HepG2 (cell line): ENCODE measurements around the gene ADCY9. TPM values are rescaled to one million over a fixed set of nuclear protein-coding genes. Genes with fewer than 3 reads are reported as not detected.

Experiments used
- ATAC-seq: fragments of 200-7000 bp; cut with Tn5 transposase; 3 replicates; pipeline ENCODE4 v1.9.1; 2020; ENCODE audit warnings: mild to moderate bottlenecking, moderate library complexity
- BruUV-seq: library from RNA; stranded (reverse); fragments of 400-500 nt; replicated peaks from 2 replicates; lab custom pipeline; 2021; lab: Mats Ljungman, UMichigan
- CTCF ChIA-PET: fragments of 300-600 bp; formaldehyde crosslinking; extraction: SDS; loops from one replicate; lab custom pipeline; 2021; ENCODE audit warnings: low total read pairs, inconsistent platforms, low intra/inter-chr PET ratio; lab: Yijun Ruan, JAX
- POLR2A ChIA-PET: fragments of 350-600 bp; sonication (Branson Sonifier 250); formaldehyde crosslinking; loops from one replicate; lab custom pipeline; 2020; ENCODE audit warnings: antibody characterized with exemption, inconsistent platforms; lab: Yijun Ruan, JAX
- DNase-seq: peaks from one replicate; pipeline ENCODE4 v3.0.0-alpha.2; 2015; ENCODE audit warnings: low spot score
- FAIRE-seq: peaks from 3 replicates; lab custom pipeline; 2011; peaks lifted over from hg19 to GRCh38; lab: Jason Lieb, UNC
- H2AFZ ChIP-seq: one replicate; pipeline ENCODE4 v1.6.1; 2011; ENCODE audit warnings: low read length, inconsistent platforms
- H3K27ac ChIP-seq: fragments of 300-600 bp; 3 replicates; pipeline ENCODE4 v1.8.0; 2011; ENCODE audit warnings: mixed run types, mild to moderate bottlenecking, mixed read lengths, low read length, inconsistent platforms; ENCODE audit not compliant: insufficient read depth; ENCODE audit errors: extremely low read length
- H3K27me3 ChIP-seq, 2 experiments: fragments of 200-600 bp in 1 of 2; 2 replicates in 1 of 2; 3 replicates in 1 of 2; pipeline versions ENCODE4 v1.6.0 to v1.8.0; 2011; ENCODE audit warnings: low read length in 2 of 2, mild to moderate bottlenecking in 2 of 2, moderate library complexity in 2 of 2, inconsistent platforms in 1 of 2; ENCODE audit not compliant: insufficient read depth in 2 of 2, control insufficient read depth in 1 of 2
- H3K36me3 ChIP-seq, 2 experiments: fragments of 200-600 bp in 1 of 2; replicated peaks in 1 of 2; 2 replicates in 1 of 2; 3 replicates in 1 of 2; pipeline versions ENCODE4 v1.5.1 to v1.8.0; 2011; ENCODE audit warnings: low read length in 2 of 2, inconsistent platforms in 1 of 2; ENCODE audit not compliant: insufficient read depth in 2 of 2, control insufficient read depth in 1 of 2
- H3K4me1 ChIP-seq: 2 replicates; pipeline ENCODE4 v1.5.1; 2012; ENCODE audit warnings: low read length, inconsistent platforms; ENCODE audit not compliant: insufficient read depth
- H3K4me2 ChIP-seq: 2 replicates; pipeline ENCODE4 v1.6.0; 2011; ENCODE audit warnings: low read depth, low read length, inconsistent platforms
- H3K4me3 ChIP-seq, 3 experiments: fragments of 200-600 bp in 1 of 3; sonication (generic), shearing (Covaris generic) in 1 of 3; replicated peaks in 1 of 3; 2 replicates each; pipeline ENCODE4 v1.5.1; 2011 to 2016; ENCODE audit warnings: low read length in 3 of 3, inconsistent platforms in 2 of 3, low read depth in 2 of 3, mild to moderate bottlenecking in 2 of 3, control low read depth in 1 of 3, mixed read lengths in 1 of 3; ENCODE audit not compliant: insufficient read depth in 1 of 3
- H3K79me2 ChIP-seq: one replicate; pipeline ENCODE4 v1.6.1; 2011; ENCODE audit warnings: low read length, inconsistent platforms; ENCODE audit not compliant: insufficient read depth
- H3K9ac ChIP-seq: 2 replicates; pipeline ENCODE4 v1.6.0; 2011; ENCODE audit warnings: mild to moderate bottlenecking, low read depth, low read length, inconsistent platforms; ENCODE audit not compliant: insufficient read depth
- H3K9me3 ChIP-seq: 2 replicates; pipeline ENCODE4 v1.5.1; 2012; ENCODE audit warnings: mild to moderate bottlenecking, low read length
- H4K20me1 ChIP-seq: 2 replicates; pipeline ENCODE4 v1.6.0; 2011; ENCODE audit warnings: inconsistent platforms, mild to moderate bottlenecking, low read length, moderate library complexity; ENCODE audit not compliant: insufficient read depth
- ETV6 ChIP-seq: sonication (generic); formaldehyde crosslinking; conservative IDR thresholded peaks from 2 replicates; pipeline ENCODE4 v1.4.0; 2020; ENCODE audit warnings: missing genetic modification reagents
- PAX8 ChIP-seq: sonication (generic); formaldehyde crosslinking; IDR thresholded peaks from 2 replicates; pipeline ENCODE4 v1.8.0; 2022; ENCODE audit warnings: mild to moderate bottlenecking, missing genetic modification reagents, borderline replicate concordance
- SRY ChIP-seq: sonication (generic); formaldehyde crosslinking; IDR thresholded peaks from 2 replicates; pipeline ENCODE4 v1.8.0; 2022; ENCODE audit warnings: mild to moderate bottlenecking, missing genetic modification reagents
- ZNF747 ChIP-seq: sonication (generic); formaldehyde crosslinking; IDR thresholded peaks from 2 replicates; pipeline ENCODE4 v1.8.1; 2023; ENCODE audit warnings: missing genetic modification reagents, mild to moderate bottlenecking, borderline replicate concordance
- WGBS: methylation state at CpG from one replicate; pipeline ENCODE4 v1.1.6; 2017; ENCODE audit warnings: low lambda C conversion rate; 5-methylcytosine and 5-hydroxymethylcytosine counted together
- in situ Hi-C: cut with HindIII; loops from 2 replicates; pipeline ENCODE4 v1.10.0; 2017; ENCODE audit warnings: low pct_unique_long_range_greater_than_20kb; ENCODE audit not compliant: extremely low pct_ligation_motif_present
- intact Hi-C: fragments of 100-400 bp; cut with micrococcal nuclease; formaldehyde crosslinking; loops from one replicate; pipeline ENCODE4 v1.10.0; 2022; ENCODE audit not compliant: unreplicated experiment
- polyA plus RNA-seq, 8 experiments: library from polyadenylated mRNA; depleted of rRNA in 3 of 8; stranded (reverse) in 7 of 8; unstranded in 1 of 8; fragments of >200 nt; fragmentation: Illumina TruSeq in 4 of 8; extraction: Trizol in 4 of 8; gene quantifications; 2 replicates each; pipeline versions ENCODE4 v1.2.1 to v1.2.3, GENCODE V29; 2011 to 2016; ENCODE audit warnings: low read depth in 4 of 8, missing spikeins in 1 of 8, mixed read lengths in 1 of 8; ENCODE audit not compliant: insufficient read depth in 1 of 8
- total RNA-seq, 5 experiments: library from RNA; depleted of rRNA; stranded (reverse); fragments of >200 nt; fragmentation: Illumina TruSeq; extraction: Trizol; gene quantifications; 2 replicates each; pipeline ENCODE4 v1.2.3, GENCODE V29; 2016; ENCODE audit warnings: low read depth in 1 of 5
- TF ChIP-seq, protein P1 (sequence below): sonication (generic); formaldehyde crosslinking; IDR thresholded peaks from 2 replicates; pipeline ENCODE4 v1.4.0; 2020; ENCODE audit warnings: missing genetic modification reagents
- TF ChIP-seq, protein P2 (sequence below): sonication (generic); formaldehyde crosslinking; IDR thresholded peaks from 2 replicates; pipeline ENCODE4 v1.8.1; 2023; ENCODE audit warnings: missing genetic modification reagents, inconsistent platforms, borderline replicate concordance
- TF ChIP-seq, protein P3 (sequence below): sonication (generic); formaldehyde crosslinking; conservative IDR thresholded peaks from 2 replicates; pipeline ENCODE4 v1.4.0; 2020; ENCODE audit warnings: missing genetic modification reagents
- TF ChIP-seq, protein P4 (sequence below): sonication (generic); formaldehyde crosslinking; IDR thresholded peaks from 2 replicates; pipeline ENCODE4 v1.4.0; 2020; ENCODE audit warnings: missing genetic modification reagents
- TF ChIP-seq, protein P5 (sequence below): sonication (generic); formaldehyde crosslinking; IDR thresholded peaks from 2 replicates; pipeline ENCODE4 v1.4.0; 2020; ENCODE audit warnings: missing genetic modification reagents, borderline replicate concordance

Gene ADCY9
- total and polyA plus RNA-seq, 2 of the 13 experiments (the other 11 are each of a cell fraction or from before 2014, with no cell fraction given): 11.2 to 13.9 TPM

DNA sequence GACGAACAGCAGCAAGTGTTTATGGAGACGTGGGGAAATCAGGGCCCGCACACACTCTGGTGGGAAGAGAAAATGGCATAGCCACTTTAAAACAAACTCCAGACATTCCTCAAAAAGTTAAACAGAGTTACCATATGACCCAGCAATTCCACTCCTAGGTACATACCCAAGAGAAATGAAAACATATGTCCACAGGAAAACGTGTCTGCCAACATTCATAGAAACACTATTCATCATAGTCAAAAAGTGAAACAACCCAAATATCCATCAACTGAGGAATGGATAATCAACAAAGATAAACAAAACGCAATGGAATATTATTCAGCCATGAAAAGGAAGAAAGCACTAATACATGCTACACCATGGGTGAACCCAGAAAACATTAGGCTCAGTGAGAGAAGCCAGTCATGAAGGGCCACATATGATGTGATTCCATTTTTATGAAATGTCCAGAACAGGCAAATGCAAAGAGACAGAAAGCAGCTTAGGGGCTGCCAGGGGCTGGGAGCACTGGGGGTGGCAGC, 32.8 kb downstream of the ADCY9 start (continued):
- TF ChIP-seq, protein P1, sequence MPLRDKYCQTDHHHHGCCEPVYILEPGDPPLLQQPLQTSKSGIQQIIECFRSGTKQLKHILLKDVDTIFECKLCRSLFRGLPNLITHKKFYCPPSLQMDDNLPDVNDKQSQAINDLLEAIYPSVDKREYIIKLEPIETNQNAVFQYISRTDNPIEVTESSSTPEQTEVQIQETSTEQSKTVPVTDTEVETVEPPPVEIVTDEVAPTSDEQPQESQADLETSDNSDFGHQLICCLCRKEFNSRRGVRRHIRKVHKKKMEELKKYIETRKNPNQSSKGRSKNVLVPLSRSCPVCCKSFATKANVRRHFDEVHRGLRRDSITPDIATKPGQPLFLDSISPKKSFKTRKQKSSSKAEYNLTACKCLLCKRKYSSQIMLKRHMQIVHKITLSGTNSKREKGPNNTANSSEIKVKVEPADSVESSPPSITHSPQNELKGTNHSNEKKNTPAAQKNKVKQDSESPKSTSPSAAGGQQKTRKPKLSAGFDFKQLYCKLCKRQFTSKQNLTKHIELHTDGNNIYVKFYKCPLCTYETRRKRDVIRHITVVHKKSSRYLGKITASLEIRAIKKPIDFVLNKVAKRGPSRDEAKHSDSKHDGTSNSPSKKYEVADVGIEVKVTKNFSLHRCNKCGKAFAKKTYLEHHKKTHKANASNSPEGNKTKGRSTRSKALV (CRISPR knock-in tag): no peak
- TF ChIP-seq, protein P2, sequence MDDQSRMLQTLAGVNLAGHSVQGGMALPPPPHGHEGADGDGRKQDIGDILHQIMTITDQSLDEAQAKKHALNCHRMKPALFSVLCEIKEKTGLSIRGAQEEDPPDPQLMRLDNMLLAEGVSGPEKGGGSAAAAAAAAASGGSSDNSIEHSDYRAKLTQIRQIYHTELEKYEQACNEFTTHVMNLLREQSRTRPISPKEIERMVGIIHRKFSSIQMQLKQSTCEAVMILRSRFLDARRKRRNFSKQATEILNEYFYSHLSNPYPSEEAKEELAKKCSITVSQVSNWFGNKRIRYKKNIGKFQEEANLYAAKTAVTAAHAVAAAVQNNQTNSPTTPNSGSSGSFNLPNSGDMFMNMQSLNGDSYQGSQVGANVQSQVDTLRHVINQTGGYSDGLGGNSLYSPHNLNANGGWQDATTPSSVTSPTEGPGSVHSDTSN (CRISPR knock-in tag): no peak
- TF ChIP-seq ETV6: no peak
- TF ChIP-seq, protein P3, sequence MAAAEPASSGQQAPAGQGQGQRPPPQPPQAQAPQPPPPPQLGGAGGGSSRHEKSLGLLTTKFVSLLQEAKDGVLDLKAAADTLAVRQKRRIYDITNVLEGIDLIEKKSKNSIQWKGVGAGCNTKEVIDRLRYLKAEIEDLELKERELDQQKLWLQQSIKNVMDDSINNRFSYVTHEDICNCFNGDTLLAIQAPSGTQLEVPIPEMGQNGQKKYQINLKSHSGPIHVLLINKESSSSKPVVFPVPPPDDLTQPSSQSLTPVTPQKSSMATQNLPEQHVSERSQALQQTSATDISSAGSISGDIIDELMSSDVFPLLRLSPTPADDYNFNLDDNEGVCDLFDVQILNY (CRISPR knock-in tag): no peak

DNA sequence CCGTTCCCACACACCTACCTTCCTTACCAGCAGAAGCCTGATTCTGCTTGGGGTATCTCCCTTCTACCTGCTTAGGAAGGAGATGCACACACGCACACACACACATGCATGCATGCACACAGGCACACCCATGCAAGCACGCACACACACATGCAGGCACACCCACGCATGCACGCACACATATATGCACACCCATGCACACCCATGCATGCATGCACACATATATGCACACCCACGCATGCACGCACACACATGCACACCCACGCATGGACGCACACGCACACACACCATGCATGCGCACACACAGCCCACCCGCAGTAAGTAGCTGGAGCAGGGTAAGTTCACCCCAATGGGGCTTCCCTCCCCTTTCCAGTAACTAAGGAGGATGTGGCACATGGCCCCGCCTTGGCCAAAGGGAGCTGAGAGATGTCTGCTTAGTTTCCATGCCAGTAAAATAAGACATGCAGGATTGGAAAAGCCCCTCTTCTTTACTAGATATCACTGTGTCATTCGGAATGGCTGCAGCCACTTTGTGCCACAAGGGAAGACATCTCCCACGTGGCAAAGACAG, 33.7 kb downstream of the ADCY9 start:
- WGBS: 91% methylated on average over 14 of the region's 15 CpGs
- no peak for TF ChIP-seq PAX8 (CRISPR knock-in tag)
- no peak for TF ChIP-seq SRY (CRISPR knock-in tag)
- TF ChIP-seq, protein P4, sequence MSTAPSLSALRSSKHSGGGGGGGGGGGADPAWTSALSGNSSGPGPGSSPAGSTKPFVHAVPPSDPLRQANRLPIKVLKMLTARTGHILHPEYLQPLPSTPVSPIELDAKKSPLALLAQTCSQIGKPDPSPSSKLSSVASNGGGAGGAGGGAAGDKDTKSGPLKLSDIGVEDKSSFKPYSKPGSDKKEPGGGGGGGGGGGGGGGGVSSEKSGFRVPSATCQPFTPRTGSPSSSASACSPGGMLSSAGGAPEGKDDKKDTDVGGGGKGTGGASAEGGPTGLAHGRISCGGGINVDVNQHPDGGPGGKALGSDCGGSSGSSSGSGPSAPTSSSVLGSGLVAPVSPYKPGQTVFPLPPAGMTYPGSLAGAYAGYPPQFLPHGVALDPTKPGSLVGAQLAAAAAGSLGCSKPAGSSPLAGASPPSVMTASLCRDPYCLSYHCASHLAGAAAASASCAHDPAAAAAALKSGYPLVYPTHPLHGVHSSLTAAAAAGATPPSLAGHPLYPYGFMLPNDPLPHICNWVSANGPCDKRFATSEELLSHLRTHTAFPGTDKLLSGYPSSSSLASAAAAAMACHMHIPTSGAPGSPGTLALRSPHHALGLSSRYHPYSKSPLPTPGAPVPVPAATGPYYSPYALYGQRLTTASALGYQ: no peak
- TF ChIP-seq, protein P5, sequence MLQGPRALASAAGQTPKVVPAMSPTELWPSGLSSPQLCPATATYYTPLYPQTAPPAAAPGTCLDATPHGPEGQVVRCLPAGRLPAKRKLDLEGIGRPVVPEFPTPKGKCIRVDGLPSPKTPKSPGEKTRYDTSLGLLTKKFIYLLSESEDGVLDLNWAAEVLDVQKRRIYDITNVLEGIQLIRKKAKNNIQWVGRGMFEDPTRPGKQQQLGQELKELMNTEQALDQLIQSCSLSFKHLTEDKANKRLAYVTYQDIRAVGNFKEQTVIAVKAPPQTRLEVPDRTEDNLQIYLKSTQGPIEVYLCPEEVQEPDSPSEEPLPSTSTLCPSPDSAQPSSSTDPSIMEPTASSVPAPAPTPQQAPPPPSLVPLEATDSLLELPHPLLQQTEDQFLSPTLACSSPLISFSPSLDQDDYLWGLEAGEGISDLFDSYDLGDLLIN (CRISPR knock-in tag): no peak
- TF ChIP-seq ZNF747 (CRISPR knock-in tag): no peak

More for the DNA sequence above, 33.7 kb downstream of the ADCY9 start:
- Histone ChIP-seq H3K27ac (no peak overlapping the region), H3K27me3 (no peaks in the 10 kb centered on the region), H2AFZ (no peak overlapping the region), H3K9ac (no peak overlapping the region), H3K4me2 (no peak overlapping the region), H4K20me1 (0 out of 2 replicates have a peak, but pooled peaks cover 9% of the 10 kb centered on the region), H3K79me2 (peaks cover 34% of the 10 kb centered on the region), H3K9me3 (no peaks in the 10 kb centered on the region), H3K4me3 (no peak overlapping the region), H3K4me1 (peaks cover 10% of the 10 kb centered on the region; the same call in 1 of the 2 replicates), H3K36me3 (no peaks in the 10 kb centered on the region)
- no peak for DNase-seq
- FAIRE-seq: no peak
- POLR2A ChIA-PET: no interaction called here
- CTCF ChIA-PET: no interaction called here
- in situ Hi-C loops (no loop called here), intact Hi-C loops (loop anchor here (1.0 kb wide), 1 partner anchor 24 kb away; no protein-coding TSS in a partner anchor)
- no peak for ATAC-seq
- BruUV-seq: no TSS peak
